Measurements from ENCODE around the gene NHLRC2.
A peak's percentile ranks its signal among the peaks of the same experiment; 100 is the strongest.

- TF ChIP-seq, protein P1, sequence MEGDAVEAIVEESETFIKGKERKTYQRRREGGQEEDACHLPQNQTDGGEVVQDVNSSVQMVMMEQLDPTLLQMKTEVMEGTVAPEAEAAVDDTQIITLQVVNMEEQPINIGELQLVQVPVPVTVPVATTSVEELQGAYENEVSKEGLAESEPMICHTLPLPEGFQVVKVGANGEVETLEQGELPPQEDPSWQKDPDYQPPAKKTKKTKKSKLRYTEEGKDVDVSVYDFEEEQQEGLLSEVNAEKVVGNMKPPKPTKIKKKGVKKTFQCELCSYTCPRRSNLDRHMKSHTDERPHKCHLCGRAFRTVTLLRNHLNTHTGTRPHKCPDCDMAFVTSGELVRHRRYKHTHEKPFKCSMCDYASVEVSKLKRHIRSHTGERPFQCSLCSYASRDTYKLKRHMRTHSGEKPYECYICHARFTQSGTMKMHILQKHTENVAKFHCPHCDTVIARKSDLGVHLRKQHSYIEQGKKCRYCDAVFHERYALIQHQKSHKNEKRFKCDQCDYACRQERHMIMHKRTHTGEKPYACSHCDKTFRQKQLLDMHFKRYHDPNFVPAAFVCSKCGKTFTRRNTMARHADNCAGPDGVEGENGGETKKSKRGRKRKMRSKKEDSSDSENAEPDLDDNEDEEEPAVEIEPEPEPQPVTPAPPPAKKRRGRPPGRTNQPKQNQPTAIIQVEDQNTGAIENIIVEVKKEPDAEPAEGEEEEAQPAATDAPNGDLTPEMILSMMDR (IDR thresholded peaks at IDR 0.05; ENCODE audit: low read length), result peak; percentile 47
- TF ChIP-seq EZH2 (IDR thresholded peaks at IDR 0.05; ENCODE audit: borderline replicate concordance, low read length), result no peak
Measured at GRCh38 chr10:113953505-113954272, 99.2 kb downstream of the NHLRC2 start.
